ENCODE measurements around the gene MMP1.

DNA sequence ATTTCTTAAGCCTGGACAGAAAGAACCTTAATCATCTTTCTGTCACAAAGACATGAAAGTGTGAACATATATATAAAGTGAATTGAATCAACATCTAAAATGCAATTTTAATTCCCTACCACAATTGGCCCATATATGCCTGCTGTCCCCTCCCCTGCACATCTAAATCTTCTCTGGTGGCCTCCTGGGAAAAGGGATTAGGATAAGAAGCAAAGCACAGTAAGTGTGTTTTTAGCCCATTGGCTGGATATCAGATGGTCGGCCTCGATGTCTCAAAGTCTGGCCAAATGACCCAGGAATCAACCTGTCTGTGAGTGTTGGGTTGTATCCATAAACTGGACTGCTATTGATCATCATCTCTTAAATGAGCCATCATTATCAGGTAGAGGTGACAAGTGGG lies 39.7 kb upstream of the MMP1 start:
- TF ChIP-seq, protein P1, sequence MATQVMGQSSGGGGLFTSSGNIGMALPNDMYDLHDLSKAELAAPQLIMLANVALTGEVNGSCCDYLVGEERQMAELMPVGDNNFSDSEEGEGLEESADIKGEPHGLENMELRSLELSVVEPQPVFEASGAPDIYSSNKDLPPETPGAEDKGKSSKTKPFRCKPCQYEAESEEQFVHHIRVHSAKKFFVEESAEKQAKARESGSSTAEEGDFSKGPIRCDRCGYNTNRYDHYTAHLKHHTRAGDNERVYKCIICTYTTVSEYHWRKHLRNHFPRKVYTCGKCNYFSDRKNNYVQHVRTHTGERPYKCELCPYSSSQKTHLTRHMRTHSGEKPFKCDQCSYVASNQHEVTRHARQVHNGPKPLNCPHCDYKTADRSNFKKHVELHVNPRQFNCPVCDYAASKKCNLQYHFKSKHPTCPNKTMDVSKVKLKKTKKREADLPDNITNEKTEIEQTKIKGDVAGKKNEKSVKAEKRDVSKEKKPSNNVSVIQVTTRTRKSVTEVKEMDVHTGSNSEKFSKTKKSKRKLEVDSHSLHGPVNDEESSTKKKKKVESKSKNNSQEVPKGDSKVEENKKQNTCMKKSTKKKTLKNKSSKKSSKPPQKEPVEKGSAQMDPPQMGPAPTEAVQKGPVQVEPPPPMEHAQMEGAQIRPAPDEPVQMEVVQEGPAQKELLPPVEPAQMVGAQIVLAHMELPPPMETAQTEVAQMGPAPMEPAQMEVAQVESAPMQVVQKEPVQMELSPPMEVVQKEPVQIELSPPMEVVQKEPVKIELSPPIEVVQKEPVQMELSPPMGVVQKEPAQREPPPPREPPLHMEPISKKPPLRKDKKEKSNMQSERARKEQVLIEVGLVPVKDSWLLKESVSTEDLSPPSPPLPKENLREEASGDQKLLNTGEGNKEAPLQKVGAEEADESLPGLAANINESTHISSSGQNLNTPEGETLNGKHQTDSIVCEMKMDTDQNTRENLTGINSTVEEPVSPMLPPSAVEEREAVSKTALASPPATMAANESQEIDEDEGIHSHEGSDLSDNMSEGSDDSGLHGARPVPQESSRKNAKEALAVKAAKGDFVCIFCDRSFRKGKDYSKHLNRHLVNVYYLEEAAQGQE (IDR thresholded peaks at IDR 0.05; ENCODE audit: low read depth, low read length), result no peak
- TF ChIP-seq NFIC (IDR thresholded peaks at IDR 0.05; ENCODE audit: borderline replicate concordance) (no peak), FOXM1 (IDR thresholded peaks at IDR 0.05; ENCODE audit: low read depth) (no peak), CTCF (IDR thresholded peaks at IDR 0.05) (no peak), YY1 (IDR thresholded peaks at IDR 0.05; ENCODE audit: low read depth) (no peak), SIN3A (IDR thresholded peaks at IDR 0.05; ENCODE audit: borderline replicate concordance, low read depth, low read length) (no peak), PBX3 (IDR thresholded peaks at IDR 0.05) (no peak), RAD21 (IDR thresholded peaks at IDR 0.05; ENCODE audit: low read length) (no peak), EZH2phosphoT487 (IDR thresholded peaks at IDR 0.05; ENCODE audit: borderline replicate concordance, low read depth) (no peak), SMC3 (IDR thresholded peaks at IDR 0.05; ENCODE audit: low read depth, low read length) (no peak), POLR2AphosphoS5 (IDR thresholded peaks at IDR 0.05; ENCODE audit: low read depth, low read length) (no peak)
- TF ChIP-seq, protein P2, sequence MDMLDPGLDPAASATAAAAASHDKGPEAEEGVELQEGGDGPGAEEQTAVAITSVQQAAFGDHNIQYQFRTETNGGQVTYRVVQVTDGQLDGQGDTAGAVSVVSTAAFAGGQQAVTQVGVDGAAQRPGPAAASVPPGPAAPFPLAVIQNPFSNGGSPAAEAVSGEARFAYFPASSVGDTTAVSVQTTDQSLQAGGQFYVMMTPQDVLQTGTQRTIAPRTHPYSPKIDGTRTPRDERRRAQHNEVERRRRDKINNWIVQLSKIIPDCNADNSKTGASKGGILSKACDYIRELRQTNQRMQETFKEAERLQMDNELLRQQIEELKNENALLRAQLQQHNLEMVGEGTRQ (IDR thresholded peaks at IDR 0.05; ENCODE audit: borderline replicate concordance, low read depth, low read length), result no peak
